CD4-positive, CD25-positive, alpha-beta regulatory T cell (primary cell): Measurements from ENCODE around the gene SCAPER. TPM values are rescaled to one million over a fixed set of nuclear protein-coding genes. Genes with fewer than 3 reads are reported as not detected.
A peak's percentile ranks its signal among the peaks of the same experiment; 100 is the strongest.

ENCODE experiments used
- ATAC-seq, 2 donors: fragments of 150-1000 bp; cut with Tn5 transposase; one replicate each; pipeline ENCODE4 v1.10.0; 2021; ENCODE audit warnings: low read depth in 2 of 2, moderate number of reproducible peaks in 2 of 2, moderate library complexity in 1 of 2
- DNase-seq, 3 donors: peaks; one replicate each; pipeline versions ENCODE4 v3.0.0 to v3.0.0-alpha.2; 2012 to 2022; ENCODE audit warnings: mixed read lengths in 1 of 3
- H3K27ac ChIP-seq: one replicate; pipeline ENCODE4 v1.7.0; 2013; ENCODE audit warnings: mild to moderate bottlenecking, low read length; ENCODE audit not compliant: insufficient read depth, poor library complexity, severe bottlenecking
- H3K27me3 ChIP-seq: one replicate; pipeline ENCODE4 v1.7.0; 2013; ENCODE audit warnings: low read length; ENCODE audit not compliant: control insufficient read depth, insufficient read depth
- H3K36me3 ChIP-seq: one replicate; pipeline ENCODE4 v1.7.0; 2013; ENCODE audit warnings: mild to moderate bottlenecking, low read length, moderate library complexity; ENCODE audit not compliant: control insufficient read depth, insufficient read depth
- H3K4me1 ChIP-seq: 2 replicates; pipeline ENCODE4 v1.7.0; 2013; ENCODE audit warnings: mild to moderate bottlenecking, low read length; ENCODE audit not compliant: insufficient read depth, control insufficient read depth, poor library complexity, severe bottlenecking
- H3K4me3 ChIP-seq: one replicate; pipeline ENCODE4 v1.7.0; 2013; ENCODE audit warnings: low read depth, mild to moderate bottlenecking, low read length, moderate library complexity
- H3K9me3 ChIP-seq, 2 experiments: 1 replicate in 1 of 2; 2 replicates in 1 of 2; pipeline ENCODE4 v1.7.0; 2013; ENCODE audit warnings: low read length in 2 of 2, mild to moderate bottlenecking in 1 of 2, moderate library complexity in 1 of 2; ENCODE audit not compliant: control insufficient read depth in 2 of 2
- H3K27ac Mint-ChIP-seq, 3 donors: one replicate each; pipeline ENCODE4 v1.8.0; 2020 to 2022; ENCODE audit warnings: mild to moderate bottlenecking in 3 of 3, mixed read lengths in 3 of 3, moderate library complexity in 2 of 3
- H3K27me3 Mint-ChIP-seq: one replicate; pipeline ENCODE4 v1.8.0; 2022; ENCODE audit warnings: mild to moderate bottlenecking, mixed read lengths
- H3K36me3 Mint-ChIP-seq: one replicate; pipeline ENCODE4 v1.8.0; 2020; ENCODE audit warnings: mixed read lengths
- H3K4me1 Mint-ChIP-seq, 4 donors: one replicate each; pipeline ENCODE4 v1.8.0; 2020 to 2022; ENCODE audit warnings: mixed read lengths in 4 of 4, mild to moderate bottlenecking in 1 of 4
- H3K4me3 Mint-ChIP-seq, 4 donors: one replicate each; pipeline ENCODE4 v1.8.0; 2020 to 2022; ENCODE audit warnings: mild to moderate bottlenecking in 4 of 4, mixed read lengths in 4 of 4, moderate library complexity in 3 of 4
- H3K9me3 Mint-ChIP-seq, 7 donors: one replicate each; pipeline ENCODE4 v1.8.0; 2020 to 2022; ENCODE audit warnings: mixed read lengths in 7 of 7, mild to moderate bottlenecking in 3 of 7, moderate library complexity in 2 of 7
- polyA plus RNA-seq, 4 donors: library from polyadenylated mRNA; unstranded; fragments of 300-500 nt; fragmentation: Illumina TruSeq; gene quantifications; one replicate each; pipeline ENCODE4 v1.2.3, GENCODE V29; 2021
- total RNA-seq: library from RNA; stranded (reverse); gene quantifications from one replicate; pipeline ENCODE4 v1.2.3, GENCODE V29; 2022

Gene SCAPER
- total and polyA plus RNA-seq, 5 donors from 2014 or later, result 13.2 to 38.1 (median 14.5) TPM

GRCh38 chr15:76386926-76387325, 518.2 kb downstream of the SCAPER start:
- H3K9me3 Mint-ChIP-seq, result peaks cover 0 to 1% (median 0%) of the 10 kb centered on the region in 7 donors
- ATAC-seq (no peak), DNase-seq (no peak)
- H3K4me1 Mint-ChIP-seq, result peaks cover 0 to 5% (median 0%) of the 10 kb centered on the region in 4 donors
- H3K36me3 ChIP-seq, result peaks cover 1% of the 10 kb centered on the region
- no peak overlapping the region for H3K4me3 Mint-ChIP-seq
- H3K27ac ChIP-seq, result no peak overlapping the region
- H3K9me3 ChIP-seq, result no peaks in the 10 kb centered on the region
- peaks cover 23% of the 10 kb centered on the region for H3K36me3 Mint-ChIP-seq
- no peak overlapping the region for H3K4me3 ChIP-seq
- no peaks in the 10 kb centered on the region for H3K27me3 ChIP-seq
- no peaks in the 10 kb centered on the region for H3K27me3 Mint-ChIP-seq
- no peaks in the 10 kb centered on the region for H3K4me1 ChIP-seq
- H3K27ac Mint-ChIP-seq, result no peak overlapping the region

- H3K36me3 ChIP-seq, result peaks cover 1% of the 10 kb centered on the region
- H3K4me1 ChIP-seq, result no peaks in the 10 kb centered on the region
- Mint-ChIP-seq H3K36me3 (peaks cover 23% of the 10 kb centered on the region), H3K9me3 (peaks cover 0 to 1% (median 0%) of the 10 kb centered on the region in 7 donors), H3K4me3 (no peak overlapping the region), H3K4me1 (peaks cover 0 to 5% (median 0%) of the 10 kb centered on the region in 4 donors), H3K27me3 (no peaks in the 10 kb centered on the region), H3K27ac (no peak overlapping the region)
- no peaks in the 10 kb centered on the region for H3K27me3 ChIP-seq
- DNase-seq (no peak), ATAC-seq (no peak)
- H3K4me3 ChIP-seq, result no peak overlapping the region
- H3K9me3 ChIP-seq, result no peaks in the 10 kb centered on the region
- no peak overlapping the region for H3K27ac ChIP-seq
Observed at GRCh38 chr15:76386178-76386577, 519.0 kb downstream of the SCAPER start.

GRCh38 chr15:76384409-76384808, 520.7 kb downstream of the SCAPER start:
- Histone ChIP-seq H3K4me3 (no peak overlapping the region), H3K27me3 (no peaks in the 10 kb centered on the region), H3K4me1 (no peaks in the 10 kb centered on the region), H3K36me3 (peaks cover 1% of the 10 kb centered on the region), H3K27ac (no peak overlapping the region), H3K9me3 (no peaks in the 10 kb centered on the region)
- no peak overlapping the region for H3K27ac Mint-ChIP-seq
- H3K9me3 Mint-ChIP-seq, result peaks cover 0 to 1% (median 0%) of the 10 kb centered on the region in 7 donors
- no peaks in the 10 kb centered on the region for H3K27me3 Mint-ChIP-seq
- peaks cover 0 to 5% (median 0%) of the 10 kb centered on the region in 4 donors for H3K4me1 Mint-ChIP-seq
- H3K4me3 Mint-ChIP-seq, result no peak overlapping the region
- DNase-seq (no peak), ATAC-seq (no peak)
- H3K36me3 Mint-ChIP-seq, result peaks cover 22% of the 10 kb centered on the region

- Histone ChIP-seq H3K9me3 (no peaks in the 10 kb centered on the region), H3K4me3 (no peak overlapping the region), H3K27ac (no peak overlapping the region), H3K36me3 (peaks cover 1% of the 10 kb centered on the region), H3K4me1 (no peaks in the 10 kb centered on the region), H3K27me3 (no peaks in the 10 kb centered on the region)
- H3K4me3 Mint-ChIP-seq, result no peak overlapping the region
- ATAC-seq (no peak), DNase-seq (no peak)
- peaks cover 26% of the 10 kb centered on the region for H3K36me3 Mint-ChIP-seq
- no peaks in the 10 kb centered on the region for H3K9me3 Mint-ChIP-seq
- H3K27me3 Mint-ChIP-seq, result no peaks in the 10 kb centered on the region
- peaks cover 0 to 8% (median 0%) of the 10 kb centered on the region in 4 donors for H3K4me1 Mint-ChIP-seq
- peak overlapping the region in 1 of 3 donors; percentile 33 for H3K27ac Mint-ChIP-seq
Observed at GRCh38 chr15:76382987-76383728, 522.0 kb downstream of the SCAPER start.

- ATAC-seq (no peak), DNase-seq (no peak)
- Histone ChIP-seq H3K4me1 (no peaks in the 10 kb centered on the region), H3K9me3 (no peaks in the 10 kb centered on the region), H3K4me3 (no peak overlapping the region), H3K36me3 (peaks cover 3% of the 10 kb centered on the region), H3K27me3 (no peaks in the 10 kb centered on the region), H3K27ac (no peak overlapping the region)
- Mint-ChIP-seq H3K4me1 (peaks cover 0 to 3% (median 0%) of the 10 kb centered on the region in 4 donors), H3K36me3 (peaks cover 25% of the 10 kb centered on the region), H3K27me3 (no peaks in the 10 kb centered on the region), H3K27ac (no peak overlapping the region), H3K4me3 (no peak overlapping the region), H3K9me3 (no peaks in the 10 kb centered on the region)
Observed at GRCh38 chr15:76381366-76381765, 523.8 kb downstream of the SCAPER start.

GRCh38 chr15:76380249-76380648, 524.9 kb downstream of the SCAPER start:
- DNase-seq (no peak), ATAC-seq (no peak)
- H3K36me3 ChIP-seq, result peaks cover 3% of the 10 kb centered on the region
- Mint-ChIP-seq H3K4me1 (peaks cover 0 to 3% (median 0%) of the 10 kb centered on the region in 4 donors), H3K4me3 (no peak overlapping the region), H3K9me3 (no peaks in the 10 kb centered on the region), H3K27me3 (no peaks in the 10 kb centered on the region), H3K36me3 (peaks cover 25% of the 10 kb centered on the region), H3K27ac (no peak overlapping the region)
- no peak overlapping the region for H3K4me3 ChIP-seq
- H3K4me1 ChIP-seq, result no peaks in the 10 kb centered on the region
- no peaks in the 10 kb centered on the region for H3K27me3 ChIP-seq
- no peaks in the 10 kb centered on the region for H3K9me3 ChIP-seq
- no peak overlapping the region for H3K27ac ChIP-seq

GRCh38 chr15:76378691-76379090, 526.4 kb downstream of the SCAPER start:
- no peak overlapping the region for H3K4me3 Mint-ChIP-seq
- Histone ChIP-seq H3K27ac (no peak overlapping the region), H3K4me3 (no peak overlapping the region), H3K27me3 (no peaks in the 10 kb centered on the region), H3K9me3 (no peaks in the 10 kb centered on the region), H3K4me1 (no peaks in the 10 kb centered on the region), H3K36me3 (peaks cover 3% of the 10 kb centered on the region)
- H3K36me3 Mint-ChIP-seq, result peaks cover 27% of the 10 kb centered on the region
- H3K27ac Mint-ChIP-seq, result no peak overlapping the region
- H3K4me1 Mint-ChIP-seq, result peaks cover 0 to 3% (median 0%) of the 10 kb centered on the region in 4 donors
- ATAC-seq (no peak), DNase-seq (no peak)
- no peaks in the 10 kb centered on the region for H3K27me3 Mint-ChIP-seq
- H3K9me3 Mint-ChIP-seq, result no peaks in the 10 kb centered on the region

GRCh38 chr15:76377751-76378150, 527.4 kb downstream of the SCAPER start:
- Mint-ChIP-seq H3K4me3 (no peak overlapping the region), H3K36me3 (peaks cover 33% of the 10 kb centered on the region), H3K4me1 (peaks cover 0 to 3% (median 0%) of the 10 kb centered on the region in 4 donors), H3K9me3 (no peaks in the 10 kb centered on the region), H3K27me3 (no peaks in the 10 kb centered on the region), H3K27ac (no peak overlapping the region)
- Histone ChIP-seq H3K36me3 (peaks cover 3% of the 10 kb centered on the region), H3K4me1 (no peaks in the 10 kb centered on the region), H3K9me3 (no peaks in the 10 kb centered on the region), H3K27me3 (no peaks in the 10 kb centered on the region), H3K4me3 (no peak overlapping the region), H3K27ac (no peak overlapping the region)
- ATAC-seq, result no peak
- DNase-seq, result no peak
